Heart left ventricle (tissue), 16 donors: ENCODE data around the gene TTLL1. TPM values are rescaled to one million over a fixed set of nuclear protein-coding genes. Genes with fewer than 3 reads are reported as not detected.
A peak's percentile ranks its signal among the peaks of the same experiment; 100 is the strongest.

Experiments
- ATAC-seq, 4 donors: fragments of 200-7000 bp; cut with Tn5 transposase; one replicate each; pipeline ENCODE4 v1.9.1; 2020 to 2022; ENCODE audit warnings: moderate library complexity in 4 of 4, mild to moderate bottlenecking in 3 of 4, moderate number of reproducible peaks in 1 of 4
- DNase-seq, 5 donors: peaks; one replicate each; pipeline ENCODE4 v3.0.0-alpha.2; 2020
- H3K27ac ChIP-seq, 12 donors: fragments of 200-600 bp; sonication (generic) in 4 of 12; one replicate each; pipeline versions ENCODE4 v1.5.0 to v1.8.0; 2016 to 2022; ENCODE audit warnings: mild to moderate bottlenecking in 2 of 12
- H3K27me3 ChIP-seq, 9 donors: fragments of 200-600 bp; sonication (generic) in 2 of 9; one replicate each; pipeline versions ENCODE4 v1.5.1 to v1.8.0; 2016 to 2022; ENCODE audit warnings: mild to moderate bottlenecking in 3 of 9
- H3K36me3 ChIP-seq, 9 donors: fragments of 200-600 bp; sonication (generic) in 2 of 9; one replicate each; pipeline versions ENCODE4 v1.5.0 to v1.8.0; 2018 to 2022; ENCODE audit warnings: mild to moderate bottlenecking in 2 of 9
- H3K4me1 ChIP-seq, 12 donors: fragments of 200-600 bp; sonication (generic) in 4 of 12; one replicate each; pipeline versions ENCODE4 v1.5.0 to v1.8.0; 2016 to 2022; ENCODE audit warnings: mild to moderate bottlenecking in 3 of 12
- H3K4me3 ChIP-seq, 12 donors: fragments of 200-600 bp; sonication (generic) in 4 of 12; one replicate each; pipeline versions ENCODE4 v1.5.0 to v1.8.0; 2017 to 2022; ENCODE audit warnings: mild to moderate bottlenecking in 9 of 12, moderate library complexity in 4 of 12
- H3K9me3 ChIP-seq, 12 donors: fragments of 200-600 bp; sonication (generic) in 4 of 12; one replicate each; pipeline versions ENCODE4 v1.5.0 to v1.8.0; 2016 to 2022; ENCODE audit warnings: mild to moderate bottlenecking in 1 of 12
- POLR2A ChIP-seq, 2 donors: fragments of 450-650 bp; IDR thresholded peaks; one replicate each; pipeline ENCODE4 v1.6.1; 2017; ENCODE audit warnings: antibody characterized with exemption in 2 of 2, mild to moderate bottlenecking in 2 of 2, moderate library complexity in 2 of 2
- WGBS, 4 donors: extraction: QIAGEN DNeasy Blood & Tissue Kit in 2 of 4; methylation state at CpG; one replicate each; pipeline versions ENCODE4 v1.1.5 to v1.1.7; 2013 to 2018; 5-methylcytosine and 5-hydroxymethylcytosine counted together
- intact Hi-C, 10 donors: fragments of 100-400 bp; cut with DNase I; formaldehyde crosslinking; loops; one replicate each; pipeline versions ENCODE4 v1.11.1 to v1.14.2; 2022
- polyA plus RNA-seq, 2 donors: library from polyadenylated mRNA; stranded (reverse); fragments of 200-250 nt; gene quantifications; one replicate each; pipeline ENCODE4 v1.2.3, GENCODE V29; 2013
- total RNA-seq, 9 donors: library from RNA; depleted of rRNA in 2 of 9; stranded (reverse); fragments of >200 nt in 2 of 9; fragmentation: NEBNext Ultra II Directional in 3 of 9; extraction: Animal tissue kit (Norgen Biotek cat#: 25700) in 3 of 9; gene quantifications; one replicate each; pipeline versions ENCODE4 v1.1.0 to v1.2.4, GENCODE V29; 2016 to 2023
- TF ChIP-seq, protein P1 (sequence below), 12 donors: fragments of 200-600 bp; sonication (generic) in 4 of 12; IDR thresholded peaks; one replicate each; pipeline versions ENCODE4 v1.5.0 to v1.8.0; 2018 to 2022; ENCODE audit warnings: antibody characterized with exemption in 12 of 12, mild to moderate bottlenecking in 5 of 12
- donor health status: ischemic (EF 13 %, LVEDD 7.1; RV severe dilation, severe dysfunction).
- donor health status: healthy with polysubstance abuse.
- donor health status: DM: no; HTN: yes; CAD: no.
- donor health status: DM: no; HTN: no; CAD: no.
- donor health status: ischemic (EF 25% LVEDD 6.9; RV normal size, moderate dysfunction).
- donor health status: ischemic (EF 25% LVEDD 5.7; RV mildly dilated, moderate dysfunction).
- donor health status: healthy.
- donor health status: DM: yes; HTN: yes; CAD: no.
- donor health status: ischemic (EF 35%, LVEDD 5.7; RV mildly dilated, moderate dysfunction).
- donor health status: nonischemic (EF 11% LVEDD 7.7; RV severe dilation, severe dysfunction).
- donor health status: DM: yes; HTN: yes; CAD: no.
- donor health status: PGD.
- donor health status: ischemic (EF 29% LVEDD 5.4; RV normal size, mild dysfunction).
- donor health status: nonischemic (EF 23%, LVEDD 6.1; RV moderate dilation, normal function).

The TTLL1 gene
- total and polyA plus RNA-seq, 11 donors: 4.4 to 13.2 (median 7.5) TPM

DNA sequence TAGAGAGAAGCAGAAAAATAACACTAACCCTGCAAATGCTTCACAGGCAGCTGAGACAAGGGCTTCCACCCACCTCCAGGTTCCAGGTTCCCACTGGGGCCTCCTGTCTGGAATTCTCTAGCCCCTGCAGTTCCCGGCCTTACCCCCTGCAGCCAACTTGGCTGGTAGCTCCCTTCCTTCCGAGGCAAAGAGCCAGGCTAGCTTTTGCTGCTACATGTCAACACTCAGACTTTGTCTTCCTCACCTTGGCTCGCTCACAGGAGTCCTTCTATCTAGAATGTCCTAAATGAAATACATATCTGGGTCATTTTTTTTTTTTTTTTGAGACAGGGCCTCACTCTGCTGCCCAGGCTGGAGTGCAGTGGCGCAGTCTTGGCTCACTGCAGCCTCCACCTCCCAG, 9.9 kb upstream of the TTLL1 start:
- DNase-seq: peak in 3 of 5 donors; percentile 58 to 68 (median 62)
- peaks cover 0 to 40% (median 7%) of the 10 kb centered on the region in 12 donors for H3K4me1 ChIP-seq
- H3K4me3 ChIP-seq: no peak overlapping the region
- H3K36me3 ChIP-seq: no peaks in the 10 kb centered on the region
- H3K27ac ChIP-seq: peak overlapping the region in 5 of 12 donors; percentile 4 to 44 (median 37)
- 35 to 45% (median 40%) methylated on average over 4 of the region's 4 CpGs for WGBS, 4 donors
- no peaks in the 10 kb centered on the region for H3K27me3 ChIP-seq
- TF ChIP-seq, protein P1, sequence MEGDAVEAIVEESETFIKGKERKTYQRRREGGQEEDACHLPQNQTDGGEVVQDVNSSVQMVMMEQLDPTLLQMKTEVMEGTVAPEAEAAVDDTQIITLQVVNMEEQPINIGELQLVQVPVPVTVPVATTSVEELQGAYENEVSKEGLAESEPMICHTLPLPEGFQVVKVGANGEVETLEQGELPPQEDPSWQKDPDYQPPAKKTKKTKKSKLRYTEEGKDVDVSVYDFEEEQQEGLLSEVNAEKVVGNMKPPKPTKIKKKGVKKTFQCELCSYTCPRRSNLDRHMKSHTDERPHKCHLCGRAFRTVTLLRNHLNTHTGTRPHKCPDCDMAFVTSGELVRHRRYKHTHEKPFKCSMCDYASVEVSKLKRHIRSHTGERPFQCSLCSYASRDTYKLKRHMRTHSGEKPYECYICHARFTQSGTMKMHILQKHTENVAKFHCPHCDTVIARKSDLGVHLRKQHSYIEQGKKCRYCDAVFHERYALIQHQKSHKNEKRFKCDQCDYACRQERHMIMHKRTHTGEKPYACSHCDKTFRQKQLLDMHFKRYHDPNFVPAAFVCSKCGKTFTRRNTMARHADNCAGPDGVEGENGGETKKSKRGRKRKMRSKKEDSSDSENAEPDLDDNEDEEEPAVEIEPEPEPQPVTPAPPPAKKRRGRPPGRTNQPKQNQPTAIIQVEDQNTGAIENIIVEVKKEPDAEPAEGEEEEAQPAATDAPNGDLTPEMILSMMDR (IDR thresholded peaks at IDR 0.05): no peak
- no peak for TF ChIP-seq POLR2A (IDR thresholded peaks at IDR 0.05)
- intact Hi-C loops: loop anchor here in 1 of 10 donors (10.0 kb wide), 1 partner anchor 234 kb away; no protein-coding TSS in a partner anchor
- peaks cover 0 to 13% (median 4%) of the 10 kb centered on the region in 12 donors for H3K9me3 ChIP-seq
- peak; percentile 51 to 57 (median 54) for ATAC-seq

DNA sequence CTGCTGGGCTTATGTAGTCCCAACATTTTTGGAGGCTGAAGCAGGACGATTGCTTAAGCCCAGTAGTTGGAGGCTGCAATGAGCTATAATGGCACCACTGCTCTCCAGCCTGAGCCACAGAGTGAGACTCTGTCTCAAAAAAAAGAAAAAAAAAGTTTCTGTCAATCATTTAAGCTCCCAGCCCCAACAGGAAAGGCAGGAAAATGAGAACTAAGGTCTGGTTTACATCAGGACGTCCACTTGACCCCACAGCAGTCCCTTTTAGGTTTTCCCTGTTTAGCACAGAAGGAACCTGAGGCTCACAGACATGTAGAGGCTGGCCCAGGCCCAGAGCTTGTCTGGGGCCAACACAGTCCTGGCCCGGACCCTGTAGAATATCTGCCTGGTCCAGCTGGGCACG, 9.2 kb upstream of the TTLL1 start:
- no peaks in the 10 kb centered on the region for H3K27me3 ChIP-seq
- peaks cover 0 to 33% (median 9%) of the 10 kb centered on the region in 12 donors for H3K4me1 ChIP-seq
- H3K27ac ChIP-seq: peak overlapping the region in 6 of 12 donors; percentile 12 to 44 (median 24)
- intact Hi-C loops: loop anchor here in 1 of 10 donors (10.0 kb wide), 1 partner anchor 234 kb away; no protein-coding TSS in a partner anchor
- 22 to 37% (median 29%) methylated on average over 4 of the region's 4 CpGs for WGBS, 4 donors
- ATAC-seq: no peak
- peaks cover 0 to 13% (median 4%) of the 10 kb centered on the region in 12 donors for H3K9me3 ChIP-seq
- no peak overlapping the region for H3K4me3 ChIP-seq
- TF ChIP-seq, protein P1 (IDR thresholded peaks at IDR 0.05): no peak
- TF ChIP-seq POLR2A (IDR thresholded peaks at IDR 0.05): no peak
- no peak for DNase-seq
- no peaks in the 10 kb centered on the region for H3K36me3 ChIP-seq

DNA sequence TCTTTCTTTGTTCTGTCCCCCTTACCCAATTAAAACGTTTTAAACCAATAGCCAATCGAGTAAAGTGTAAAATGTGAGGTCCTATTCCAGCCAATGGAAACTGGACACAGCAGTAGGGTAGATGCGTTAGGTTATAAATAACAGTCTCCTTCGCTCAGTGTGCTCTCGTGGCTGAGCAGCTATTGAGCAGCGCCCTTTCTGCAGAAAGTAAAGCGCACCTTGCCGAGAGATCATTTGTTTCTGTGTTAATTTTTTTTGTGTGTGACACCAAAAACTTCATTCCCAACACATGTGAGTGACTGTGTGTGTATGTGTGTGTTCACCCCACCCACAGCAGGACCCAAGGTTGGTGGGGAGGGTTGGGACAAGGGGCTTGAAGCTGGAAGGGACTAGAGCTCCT, 7.2 kb upstream of the TTLL1 start:
- ATAC-seq (no peak), DNase-seq (no peak)
- Histone ChIP-seq H3K27me3 (no peaks in the 10 kb centered on the region), H3K9me3 (peaks cover 0 to 13% (median 4%) of the 10 kb centered on the region in 12 donors), H3K27ac (no peak overlapping the region), H3K4me1 (peaks cover 0 to 28% (median 7%) of the 10 kb centered on the region in 12 donors), H3K4me3 (no peak overlapping the region), H3K36me3 (no peaks in the 10 kb centered on the region)
- WGBS, 4 donors: 84 to 97% (median 91%) methylated on average over 8 of the region's 8 CpGs
- intact Hi-C loops: loop anchor here in 1 of 10 donors (10.0 kb wide), 1 partner anchor 232 kb away; no protein-coding TSS in a partner anchor
- TF ChIP-seq, protein P1 (IDR thresholded peaks at IDR 0.05): no peak
- no peak for TF ChIP-seq POLR2A (IDR thresholded peaks at IDR 0.05)

DNA sequence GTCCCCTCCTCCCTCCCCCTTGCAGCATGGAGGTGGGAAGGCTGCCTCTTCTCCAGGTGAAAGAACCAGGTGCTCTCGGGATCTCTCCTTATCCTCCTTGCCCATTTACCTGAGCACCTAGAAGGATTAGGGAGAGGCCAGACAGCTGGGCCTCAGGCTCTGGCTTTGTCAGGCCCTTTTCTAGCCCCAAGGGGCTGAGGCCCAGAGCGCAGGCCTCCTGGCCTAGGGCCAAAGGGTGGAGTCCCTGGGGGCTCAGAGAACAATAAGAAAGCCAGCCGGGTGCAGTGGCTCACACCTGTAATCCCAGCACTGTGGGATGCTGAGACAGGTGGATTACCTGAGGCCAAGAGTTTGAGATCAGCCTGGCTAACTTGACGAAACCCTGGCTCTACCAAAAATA, 5.4 kb upstream of the TTLL1 start:
- no peaks in the 10 kb centered on the region for H3K36me3 ChIP-seq
- intact Hi-C loops: loop anchor here in 2 of 10 donors (5.0 to 10.0 kb wide), 2 partner anchors 230 to 432 kb away; no protein-coding TSS in a partner anchor
- peak overlapping the region in 4 of 12 donors; percentile 12 to 68 (median 42) for H3K27ac ChIP-seq
- TF ChIP-seq POLR2A (IDR thresholded peaks at IDR 0.05): no peak
- TF ChIP-seq, protein P1 (IDR thresholded peaks at IDR 0.05): no peak
- no peak for ATAC-seq
- no peaks in the 10 kb centered on the region for H3K27me3 ChIP-seq
- peaks cover 0 to 13% (median 4%) of the 10 kb centered on the region in 12 donors for H3K9me3 ChIP-seq
- 58 to 65% (median 61%) methylated on average over 4 of the region's 4 CpGs for WGBS, 4 donors
- peaks cover 0 to 27% (median 10%) of the 10 kb centered on the region in 12 donors for H3K4me1 ChIP-seq
- no peak for DNase-seq
- no peak overlapping the region for H3K4me3 ChIP-seq
